ENCODE measurements around the gene NDUFB2. TPM values are rescaled to one million over a fixed set of nuclear protein-coding genes. Genes with fewer than 3 reads are reported as not detected.
A peak's percentile ranks its signal among the peaks of the same experiment; 100 is the strongest.

The NDUFB2 gene
- total RNA-seq, result 682 TPM
- long read RNA-seq, transcript NDUFB2-201 (4 exons, 504 nt), result major isoform, 454 of 470 reads
- long read RNA-seq, partial matches to known transcripts, result 0 of 470 reads
- long read RNA-seq, other reads (novel, unspliced or antisense), result 10 of 470 reads

DNA sequence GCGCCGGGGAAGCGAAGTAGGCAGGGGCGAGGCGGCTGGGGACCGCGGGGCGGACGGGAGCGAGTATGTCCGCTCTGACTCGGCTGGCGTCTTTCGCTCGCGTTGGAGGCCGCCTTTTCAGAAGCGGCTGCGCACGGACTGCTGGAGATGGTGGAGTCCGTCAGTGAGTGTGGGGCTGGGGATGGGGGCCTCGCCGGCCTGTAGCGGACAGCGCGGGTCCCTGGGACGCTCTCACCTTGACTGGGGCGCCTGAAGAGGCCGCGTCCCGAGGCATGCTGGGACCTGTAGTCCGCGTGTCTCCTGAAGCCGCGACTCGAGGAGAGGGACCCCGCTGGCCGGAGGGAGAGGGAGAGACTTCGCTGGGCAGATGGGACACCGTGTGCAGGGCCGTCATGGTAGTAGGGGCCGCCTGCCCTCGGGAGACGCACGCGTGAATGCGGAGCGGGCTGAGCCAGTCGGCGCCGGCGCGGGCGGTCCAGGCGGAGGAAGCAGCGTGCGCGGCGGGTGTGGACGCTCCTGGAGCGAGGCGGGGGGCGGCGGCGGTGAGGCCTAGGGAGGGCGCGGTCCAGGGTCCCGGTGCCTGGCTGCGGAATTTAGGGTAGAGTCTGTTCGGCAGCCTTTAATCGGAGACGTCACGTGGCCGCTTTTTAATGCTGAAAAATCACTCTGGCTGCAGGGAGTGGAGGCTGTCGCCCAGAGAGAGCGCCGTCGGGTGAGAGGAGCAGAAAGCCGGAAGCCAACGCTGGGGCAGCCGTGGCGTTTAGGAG is at the start of gene NDUFB2:
Gene NDUFB2, plus strand, starts transcription at position 29 of the 767 bp plus-strand sequence. Its CDS starts 37 bp downstream, at position 66.
- TF ChIP-seq, protein P1, sequence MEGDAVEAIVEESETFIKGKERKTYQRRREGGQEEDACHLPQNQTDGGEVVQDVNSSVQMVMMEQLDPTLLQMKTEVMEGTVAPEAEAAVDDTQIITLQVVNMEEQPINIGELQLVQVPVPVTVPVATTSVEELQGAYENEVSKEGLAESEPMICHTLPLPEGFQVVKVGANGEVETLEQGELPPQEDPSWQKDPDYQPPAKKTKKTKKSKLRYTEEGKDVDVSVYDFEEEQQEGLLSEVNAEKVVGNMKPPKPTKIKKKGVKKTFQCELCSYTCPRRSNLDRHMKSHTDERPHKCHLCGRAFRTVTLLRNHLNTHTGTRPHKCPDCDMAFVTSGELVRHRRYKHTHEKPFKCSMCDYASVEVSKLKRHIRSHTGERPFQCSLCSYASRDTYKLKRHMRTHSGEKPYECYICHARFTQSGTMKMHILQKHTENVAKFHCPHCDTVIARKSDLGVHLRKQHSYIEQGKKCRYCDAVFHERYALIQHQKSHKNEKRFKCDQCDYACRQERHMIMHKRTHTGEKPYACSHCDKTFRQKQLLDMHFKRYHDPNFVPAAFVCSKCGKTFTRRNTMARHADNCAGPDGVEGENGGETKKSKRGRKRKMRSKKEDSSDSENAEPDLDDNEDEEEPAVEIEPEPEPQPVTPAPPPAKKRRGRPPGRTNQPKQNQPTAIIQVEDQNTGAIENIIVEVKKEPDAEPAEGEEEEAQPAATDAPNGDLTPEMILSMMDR (IDR thresholded peaks at IDR 0.05; ENCODE audit: borderline replicate concordance), result no peak
- H3K4me1 ChIP-seq, result peaks cover 35% of the 10 kb centered on the region
- intact Hi-C loops (cut with micrococcal nuclease), result no loop called here
- peak within 1 kb of the TSS; percentile 83 for H3K4me3 ChIP-seq
- no peaks in the 10 kb centered on the region for H3K9me3 ChIP-seq (replicated peaks)
- peak within 1 kb of the TSS; percentile 97 for H3K27ac ChIP-seq (replicated peaks)
- peak; percentile 52 for DNase-seq
- peaks cover 8% of the 10 kb centered on the region for H3K36me3 ChIP-seq
- no peaks in the 10 kb centered on the region for H3K27me3 ChIP-seq (ENCODE audit: low read depth)

DNA sequence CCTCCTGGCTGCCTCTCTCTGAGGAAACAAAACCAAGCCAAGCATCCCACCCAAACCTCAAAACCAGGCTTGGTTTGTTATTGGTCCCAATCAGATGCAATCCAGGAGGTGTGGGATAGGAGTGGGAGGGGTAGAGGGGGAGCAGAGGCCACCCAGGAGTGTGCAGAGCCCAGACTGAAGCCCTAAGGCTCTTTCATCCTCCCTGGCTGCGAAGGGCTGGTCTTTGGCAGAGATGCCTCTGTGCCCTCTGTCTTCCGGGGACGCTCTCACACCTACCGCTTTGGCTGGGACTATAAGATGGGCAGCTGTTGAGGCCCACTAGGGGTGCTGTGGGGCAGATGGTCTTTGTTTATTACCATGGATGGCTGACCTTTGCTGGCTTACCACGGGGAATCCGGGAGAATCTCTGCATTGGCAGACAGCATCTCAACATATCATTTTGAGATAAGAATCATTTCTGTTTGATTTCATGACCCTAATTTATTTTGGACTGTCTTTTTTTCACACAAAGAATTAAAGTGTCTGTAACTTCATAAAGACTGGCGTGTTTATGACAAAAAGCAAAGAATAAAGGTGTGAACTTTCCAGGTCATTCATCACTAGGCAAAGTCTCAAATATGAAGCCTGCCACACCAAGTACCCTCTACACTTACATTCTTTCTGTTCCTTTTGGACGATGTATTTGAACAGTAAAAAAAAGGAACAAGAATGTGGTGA is 49.4 kb upstream of the NDUFB2 start:
- Histone ChIP-seq H3K36me3 (no peaks in the 10 kb centered on the region), H3K27me3 (ENCODE audit: low read depth) (no peaks in the 10 kb centered on the region), H3K4me1 (peaks cover 27% of the 10 kb centered on the region), H3K27ac (replicated peaks) (no peak overlapping the region), H3K9me3 (replicated peaks) (no peaks in the 10 kb centered on the region), H3K4me3 (no peak overlapping the region)
- intact Hi-C loops (cut with micrococcal nuclease), result no loop called here
- DNase-seq, result no peak
- TF ChIP-seq, protein P1 (IDR thresholded peaks at IDR 0.05; ENCODE audit: borderline replicate concordance), result peak; percentile 61

DNA sequence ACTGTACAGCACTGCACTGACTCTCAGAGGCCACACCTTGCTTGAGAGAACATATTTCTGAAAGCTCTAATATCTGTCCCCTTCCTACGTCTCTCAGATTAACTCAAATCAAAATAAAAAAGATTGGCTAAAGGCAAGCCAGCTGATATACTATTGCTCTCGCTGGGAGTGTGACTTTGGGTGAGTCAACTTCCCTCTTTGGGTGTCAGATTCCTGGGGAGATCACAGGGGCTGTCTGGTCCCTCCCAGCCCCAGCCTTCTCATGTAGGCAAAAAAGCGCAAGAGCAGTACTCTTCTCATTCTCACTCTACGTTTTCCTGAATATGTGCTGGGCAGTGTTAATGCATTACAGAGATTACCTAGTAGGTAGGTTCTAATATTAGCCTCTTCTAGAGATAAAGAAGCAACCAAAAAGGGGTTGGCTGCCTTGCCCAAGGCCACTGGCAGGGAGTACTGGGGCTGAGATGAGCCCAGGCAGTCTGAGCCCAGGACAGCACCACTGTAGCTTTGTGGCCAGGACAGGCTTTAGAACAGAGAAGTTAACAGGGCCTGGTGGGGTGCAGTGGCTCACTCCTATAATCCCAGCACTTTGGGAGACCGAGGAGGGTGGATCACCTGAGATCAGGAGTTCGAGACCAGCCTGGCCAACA is 46.8 kb upstream of the NDUFB2 start:
- intact Hi-C loops (cut with micrococcal nuclease), result no loop called here
- no peaks in the 10 kb centered on the region for H3K9me3 ChIP-seq (replicated peaks)
- H3K27me3 ChIP-seq (ENCODE audit: low read depth), result no peaks in the 10 kb centered on the region
- peaks cover 33% of the 10 kb centered on the region for H3K4me1 ChIP-seq
- H3K4me3 ChIP-seq, result no peak overlapping the region
- TF ChIP-seq, protein P1 (IDR thresholded peaks at IDR 0.05; ENCODE audit: borderline replicate concordance), result no peak
- peak overlapping the region; percentile 54 for H3K27ac ChIP-seq (replicated peaks)
- DNase-seq, result no peak
- no peaks in the 10 kb centered on the region for H3K36me3 ChIP-seq

DNA sequence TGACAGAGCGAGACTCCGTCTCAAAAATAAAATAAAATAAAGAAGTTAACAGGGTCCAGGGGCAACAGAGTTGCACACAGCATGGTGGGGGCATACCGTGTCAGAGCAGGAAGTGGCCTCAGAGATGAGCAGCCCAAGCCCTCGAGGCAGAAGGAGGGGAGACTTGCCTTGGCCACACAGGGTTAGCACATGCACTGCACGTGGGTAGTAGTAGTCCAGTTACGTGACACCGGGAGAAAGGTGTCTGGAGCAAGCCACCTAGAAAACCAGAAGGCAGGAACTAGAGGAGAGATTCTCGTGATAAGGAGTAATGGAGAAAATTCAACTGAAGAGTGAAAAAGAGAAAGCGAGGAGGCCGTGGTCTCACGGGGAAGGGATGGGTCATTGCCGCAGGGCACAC is 46.1 kb upstream of the NDUFB2 start:
- H3K36me3 ChIP-seq, result no peaks in the 10 kb centered on the region
- intact Hi-C loops (cut with micrococcal nuclease), result no loop called here
- peaks cover 33% of the 10 kb centered on the region for H3K4me1 ChIP-seq
- no peak for DNase-seq
- TF ChIP-seq, protein P1 (IDR thresholded peaks at IDR 0.05; ENCODE audit: borderline replicate concordance), result no peak
- H3K27me3 ChIP-seq (ENCODE audit: low read depth), result no peaks in the 10 kb centered on the region
- H3K4me3 ChIP-seq, result no peak overlapping the region
- no peaks in the 10 kb centered on the region for H3K9me3 ChIP-seq (replicated peaks)
- peak overlapping the region; percentile 54 for H3K27ac ChIP-seq (replicated peaks)
